Fibroblast of lung (primary cell): Measurements from ENCODE around the gene SPHK2. TPM values are rescaled to one million over a fixed set of nuclear protein-coding genes. Genes with fewer than 3 reads are reported as not detected.
"Not testable (repeated sequence)": the region's sequence is repeated elsewhere in the genome, so short reads cannot be mapped to it uniquely, and the experiment has no call there.

Experiments
- DNase-seq, 2 donors: peaks; one replicate each; pipeline versions ENCODE4 v3.0.0 to v3.0.0-alpha.2; 2010; ENCODE audit warnings: low read depth in 2 of 2
- H2AFZ ChIP-seq: 2 replicates; pipeline ENCODE4 v1.5.1; 2012; ENCODE audit warnings: low read length, control low read depth, inconsistent platforms
- H3K27ac ChIP-seq: 2 replicates; pipeline ENCODE4 v1.5.1; 2011; ENCODE audit warnings: low read length, control low read depth; ENCODE audit not compliant: insufficient read depth
- H3K27me3 ChIP-seq: 2 replicates; pipeline ENCODE4 v1.5.1; 2011; ENCODE audit warnings: mild to moderate bottlenecking, low read length; ENCODE audit not compliant: control insufficient read depth, insufficient read depth
- H3K36me3 ChIP-seq: 2 replicates; pipeline ENCODE4 v1.5.1; 2011; ENCODE audit warnings: low read length; ENCODE audit not compliant: control insufficient read depth, insufficient read depth
- H3K4me1 ChIP-seq: 2 replicates; pipeline ENCODE4 v1.5.1; 2011; ENCODE audit warnings: low read length; ENCODE audit not compliant: control insufficient read depth, insufficient read depth; ENCODE audit errors: extremely low read depth
- H3K4me2 ChIP-seq: 2 replicates; pipeline ENCODE4 v1.5.1; 2011; ENCODE audit warnings: low read length, control low read depth; ENCODE audit not compliant: insufficient read depth; ENCODE audit errors: extremely low read depth
- H3K4me3 ChIP-seq, 4 experiments: fragments of 200-600 bp in 1 of 4; sonication (generic) in 1 of 4; replicated peaks in 1 of 4; 2 replicates each; pipeline ENCODE4 v1.5.1; 2011 to 2016; ENCODE audit warnings: low read length in 4 of 4, low read depth in 3 of 4, mild to moderate bottlenecking in 3 of 4, control low read depth in 2 of 4, inconsistent platforms in 1 of 4, mixed read lengths in 1 of 4; ENCODE audit not compliant: insufficient read depth in 1 of 4; ENCODE audit errors: control extremely low read depth in 1 of 4
- H3K79me2 ChIP-seq: 2 replicates; pipeline ENCODE4 v1.5.1; 2012; ENCODE audit warnings: mild to moderate bottlenecking, low read length, inconsistent platforms; ENCODE audit not compliant: control insufficient read depth, insufficient read depth
- H3K9ac ChIP-seq: 2 replicates; pipeline ENCODE4 v1.5.1; 2011; ENCODE audit warnings: mild to moderate bottlenecking, low read length, control low read depth; ENCODE audit not compliant: insufficient read depth
- H3K9me3 ChIP-seq: 2 replicates; pipeline ENCODE4 v1.5.1; 2012; ENCODE audit warnings: low read depth, low read length; ENCODE audit not compliant: control insufficient read depth, insufficient read depth
- H4K20me1 ChIP-seq: 2 replicates; pipeline ENCODE4 v1.5.1; 2011; ENCODE audit warnings: low read length; ENCODE audit not compliant: control insufficient read depth, insufficient read depth; ENCODE audit errors: extremely low read depth
- EZH2 ChIP-seq: IDR thresholded peaks from 2 replicates; pipeline ENCODE4 v1.5.1; 2012; ENCODE audit warnings: low read length, control low read depth, mild to moderate bottlenecking; ENCODE audit errors: missing control alignments
- polyA plus RNA-seq, 2 donors: library from polyadenylated mRNA; depleted of rRNA in 1 of 2; stranded (reverse) in 1 of 2; unstranded in 1 of 2; fragments of >200 nt; gene quantifications; 2 replicates each; pipeline ENCODE4 v1.2.1, GENCODE V29; 2011 to 2012; ENCODE audit warnings: missing spikeins in 1 of 2
- total RNA-seq: library from RNA; depleted of rRNA; stranded (reverse); fragments of >200 nt; gene quantifications from 2 replicates; pipeline ENCODE4 v1.2.1, GENCODE V29; 2014
- TF ChIP-seq, protein P1 (sequence below), 2 donors: IDR thresholded peaks in 1 of 2; conservative IDR thresholded peaks in 1 of 2; 1 replicate in 1 of 2; 2 replicates in 1 of 2; pipeline ENCODE4 v1.5.1; 2011 to 2012; ENCODE audit warnings: low read length in 2 of 2, control low read depth in 1 of 2, inconsistent platforms in 1 of 2, low read depth in 1 of 2, mild to moderate bottlenecking in 1 of 2

Gene SPHK2
- total and polyA plus RNA-seq, 2 donors (not counting 1 experiment from before 2014, with no cell fraction given): 3.4 to 9.6 TPM

DNA sequence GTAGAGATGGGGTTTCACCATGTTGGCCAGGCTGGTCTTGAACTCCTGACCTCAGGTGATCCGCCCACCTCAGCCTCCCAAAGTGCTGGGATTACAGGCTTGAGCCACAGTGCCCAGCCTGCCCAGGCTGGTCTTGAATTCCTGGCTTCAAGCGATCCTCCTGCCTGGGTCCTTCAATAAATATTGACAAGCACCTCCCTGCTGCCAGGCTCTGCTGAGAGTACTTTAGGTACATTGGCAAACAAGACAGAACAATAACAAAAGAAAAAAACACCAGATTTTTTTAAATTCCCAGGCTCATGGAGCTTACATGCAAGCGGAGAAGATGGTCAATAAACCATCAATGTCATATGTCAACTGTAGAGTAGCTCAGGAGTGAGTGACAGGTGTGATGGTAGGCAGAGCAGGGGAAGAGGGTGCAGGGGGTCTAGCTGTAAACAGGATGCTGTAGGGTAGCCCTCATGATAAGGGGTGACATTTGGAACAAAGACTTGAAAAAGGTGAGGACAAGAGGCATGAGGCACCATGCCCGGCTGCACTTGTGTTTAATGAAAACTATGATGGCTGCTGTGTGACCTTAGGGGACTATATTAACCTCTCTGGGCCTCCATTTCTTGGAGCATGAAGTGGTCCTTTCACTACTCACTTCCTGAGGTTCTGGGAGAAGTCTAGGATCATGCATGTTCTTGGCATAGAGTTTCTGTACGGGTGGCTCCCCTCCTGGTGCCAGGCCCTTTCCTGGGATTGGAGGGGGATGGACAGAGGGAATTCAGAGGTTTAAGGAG, 47.7 kb upstream of the SPHK2 start:
- no peak overlapping the region for H3K4me3 ChIP-seq
- no peaks in the 10 kb centered on the region for H3K27me3 ChIP-seq
- H3K9me3 ChIP-seq: no peaks in the 10 kb centered on the region
- TF ChIP-seq, protein P1, sequence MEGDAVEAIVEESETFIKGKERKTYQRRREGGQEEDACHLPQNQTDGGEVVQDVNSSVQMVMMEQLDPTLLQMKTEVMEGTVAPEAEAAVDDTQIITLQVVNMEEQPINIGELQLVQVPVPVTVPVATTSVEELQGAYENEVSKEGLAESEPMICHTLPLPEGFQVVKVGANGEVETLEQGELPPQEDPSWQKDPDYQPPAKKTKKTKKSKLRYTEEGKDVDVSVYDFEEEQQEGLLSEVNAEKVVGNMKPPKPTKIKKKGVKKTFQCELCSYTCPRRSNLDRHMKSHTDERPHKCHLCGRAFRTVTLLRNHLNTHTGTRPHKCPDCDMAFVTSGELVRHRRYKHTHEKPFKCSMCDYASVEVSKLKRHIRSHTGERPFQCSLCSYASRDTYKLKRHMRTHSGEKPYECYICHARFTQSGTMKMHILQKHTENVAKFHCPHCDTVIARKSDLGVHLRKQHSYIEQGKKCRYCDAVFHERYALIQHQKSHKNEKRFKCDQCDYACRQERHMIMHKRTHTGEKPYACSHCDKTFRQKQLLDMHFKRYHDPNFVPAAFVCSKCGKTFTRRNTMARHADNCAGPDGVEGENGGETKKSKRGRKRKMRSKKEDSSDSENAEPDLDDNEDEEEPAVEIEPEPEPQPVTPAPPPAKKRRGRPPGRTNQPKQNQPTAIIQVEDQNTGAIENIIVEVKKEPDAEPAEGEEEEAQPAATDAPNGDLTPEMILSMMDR (conservative IDR thresholded peaks at IDR 0.05 in 1 of 2, IDR thresholded peaks at IDR 0.05 in 1 of 2; ENCODE audit: low read depth in 1 of 2, low read length in 2 of 2): no peak
- TF ChIP-seq EZH2: no peak
- no peak overlapping the region for H3K9ac ChIP-seq
- no peak overlapping the region for H2AFZ ChIP-seq
- H3K27ac ChIP-seq: no peak overlapping the region
- DNase-seq: no peak
- H3K4me2 ChIP-seq: no peak overlapping the region
- no peaks in the 10 kb centered on the region for H3K36me3 ChIP-seq
- H3K79me2 ChIP-seq: no peaks in the 10 kb centered on the region
- H3K4me1 ChIP-seq: peaks cover 8% of the 10 kb centered on the region
- H4K20me1 ChIP-seq: no peaks in the 10 kb centered on the region

DNA sequence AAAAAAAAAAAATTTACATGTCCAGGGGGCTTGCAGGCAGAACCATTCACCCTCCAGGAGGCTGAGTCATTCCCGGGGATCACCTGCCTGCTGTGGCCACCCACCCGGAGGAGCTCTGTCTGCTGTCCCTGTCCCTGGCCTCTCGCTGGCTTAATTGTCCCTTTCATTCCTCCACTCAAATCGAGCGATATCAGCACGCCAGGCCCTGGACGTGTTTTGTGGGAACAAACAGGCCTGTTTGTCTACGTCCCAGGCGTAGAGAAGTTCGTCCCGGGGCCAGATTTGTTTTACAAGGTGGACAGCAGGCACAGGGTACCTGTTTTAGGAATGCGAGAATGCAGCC, 46.2 kb upstream of the SPHK2 start:
- no peaks in the 10 kb centered on the region for H4K20me1 ChIP-seq
- H3K27ac ChIP-seq: no peak overlapping the region
- no peaks in the 10 kb centered on the region for H3K79me2 ChIP-seq
- H3K27me3 ChIP-seq: no peaks in the 10 kb centered on the region
- no peak overlapping the region for H3K4me3 ChIP-seq
- no peak for DNase-seq
- no peak overlapping the region for H2AFZ ChIP-seq
- H3K36me3 ChIP-seq: no peaks in the 10 kb centered on the region
- no peak overlapping the region for H3K9ac ChIP-seq
- no peaks in the 10 kb centered on the region for H3K9me3 ChIP-seq
- H3K4me2 ChIP-seq: no peak overlapping the region
- peaks cover 6% of the 10 kb centered on the region for H3K4me1 ChIP-seq
- TF ChIP-seq EZH2: no peak
- TF ChIP-seq, protein P1 (conservative IDR thresholded peaks at IDR 0.05 in 1 of 2, IDR thresholded peaks at IDR 0.05 in 1 of 2; ENCODE audit: low read depth in 1 of 2, low read length in 2 of 2): no peak

DNA sequence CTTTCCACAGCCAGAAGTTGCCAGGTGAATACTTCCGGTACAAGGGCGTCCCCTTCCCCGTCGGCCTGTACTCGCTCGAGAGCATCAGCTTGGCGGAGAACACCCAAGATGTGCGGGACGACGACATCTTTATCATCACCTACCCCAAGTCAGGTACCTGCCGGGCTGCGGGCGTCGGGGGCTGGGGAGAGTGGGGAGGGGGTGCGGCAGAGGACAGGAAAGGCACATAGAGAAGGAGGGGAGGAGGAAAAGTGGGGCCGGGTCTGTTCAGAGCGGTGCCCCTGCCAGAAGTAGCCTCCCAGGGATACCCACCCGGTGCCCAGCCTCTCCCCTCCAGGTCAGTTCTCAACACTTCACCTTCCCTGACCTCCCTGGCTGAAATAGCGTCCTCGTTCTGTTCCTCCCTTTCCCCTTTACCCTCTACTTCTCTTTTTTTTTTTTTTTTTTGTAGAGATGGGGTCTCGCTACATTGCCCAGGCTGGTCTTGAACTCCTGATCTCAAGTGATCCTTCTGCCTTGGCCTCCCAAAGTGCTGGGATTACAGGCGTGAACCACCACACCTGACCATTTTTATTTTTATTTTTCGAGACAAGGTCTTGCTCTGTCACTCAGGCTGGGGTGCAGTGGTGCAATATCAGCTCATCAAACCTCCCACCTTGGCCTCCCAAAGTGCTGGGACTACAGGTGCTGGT, 43.2 kb upstream of the SPHK2 start:
- Histone ChIP-seq H3K79me2 (no peaks in the 10 kb centered on the region), H3K4me2 (no peak overlapping the region), H3K36me3 (no peaks in the 10 kb centered on the region), H3K27ac (no peak overlapping the region), H3K27me3 (no peaks in the 10 kb centered on the region), H3K4me3 (no peak overlapping the region), H3K9me3 (no peaks in the 10 kb centered on the region), H3K4me1 (no peaks in the 10 kb centered on the region), H4K20me1 (no peaks in the 10 kb centered on the region), H2AFZ (no peak overlapping the region), H3K9ac (no peak overlapping the region)
- no peak for DNase-seq
- TF ChIP-seq EZH2: no peak
- TF ChIP-seq, protein P1 (conservative IDR thresholded peaks at IDR 0.05 in 1 of 2, IDR thresholded peaks at IDR 0.05 in 1 of 2; ENCODE audit: low read depth in 1 of 2, low read length in 2 of 2): no peak

DNA sequence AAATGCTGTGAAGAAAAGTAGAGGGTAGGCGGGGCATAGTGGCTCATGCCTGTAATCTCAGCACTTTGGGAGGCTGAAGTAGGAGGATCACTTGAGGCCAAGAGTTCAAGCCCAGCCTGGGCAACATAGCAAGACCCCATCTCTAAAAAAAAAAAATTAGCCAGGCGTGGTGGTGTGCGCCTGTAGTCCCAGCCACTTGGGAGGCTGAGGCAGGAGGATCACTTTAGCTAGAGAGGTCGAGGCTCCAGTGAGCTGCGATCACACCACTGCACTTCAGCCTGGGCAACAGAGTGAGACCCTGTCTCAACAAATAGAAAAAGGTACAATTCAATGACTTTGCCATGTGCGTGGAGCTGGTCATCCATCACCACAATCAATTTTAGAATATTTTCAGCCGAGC, 41.4 kb upstream of the SPHK2 start:
- H3K4me1 ChIP-seq, H3K27me3 ChIP-seq, H3K4me3 ChIP-seq, H4K20me1 ChIP-seq, H3K9ac ChIP-seq, H2AFZ ChIP-seq, DNase-seq, H3K79me2 ChIP-seq, H3K4me2 ChIP-seq, H3K27ac ChIP-seq, H3K9me3 ChIP-seq, H3K36me3 ChIP-seq: not testable (repeated sequence)
